Measurements from ENCODE around the gene TLX1. TPM values are rescaled to one million over a fixed set of nuclear protein-coding genes. Genes with fewer than 3 reads are reported as not detected.

TLX1 gene
- polyA plus RNA-seq, 1 donor (not counting 4 experiments of a cell fraction or from before 2014, with no cell fraction given) = not detected

- FAIRE-seq (peak; percentile 95), DNase-seq (ENCODE audit: low read depth, low spot score) (peak; percentile 88)
- H4K20me1 ChIP-seq (ENCODE audit: control insufficient read depth, extremely low read depth, insufficient read depth, low read length) = no peaks in the 10 kb centered on the region
- no peak overlapping the region for H3K27ac ChIP-seq (ENCODE audit: control insufficient read depth, insufficient read depth, low read length)
- H3K4me1 ChIP-seq (ENCODE audit: control insufficient read depth, extremely low read depth, insufficient read depth, low read length) = peaks cover 21% of the 10 kb centered on the region
- no peak overlapping the region for H3K4me3 ChIP-seq (ENCODE audit: control insufficient read depth in 2 of 3, extremely low read depth in 1 of 3, insufficient read depth in 2 of 3, low read depth in 1 of 3, low read length in 3 of 3)
- no peaks in the 10 kb centered on the region for H3K36me3 ChIP-seq (ENCODE audit: control insufficient read depth in 2 of 2, extremely low read depth in 1 of 2, insufficient read depth in 2 of 2, low read length in 2 of 2)
- dilution Hi-C loops (cut with MboI; ENCODE audit: extremely low pct_ligation_motif_present, low sequenced_read_pairs) = no loop called here
- no peak overlapping the region for H2AFZ ChIP-seq (ENCODE audit: control insufficient read depth, low read length)
- H3K9me1 ChIP-seq (ENCODE audit: control insufficient read depth, extremely low read depth, insufficient read depth, low read length) = no peaks in the 10 kb centered on the region
- H3K79me2 ChIP-seq (ENCODE audit: control insufficient read depth, insufficient read depth, low read length) = no peaks in the 10 kb centered on the region
- no peak overlapping the region for H3K9ac ChIP-seq (ENCODE audit: control insufficient read depth, extremely low read depth, insufficient read depth, low read length)
- H3K27me3 ChIP-seq (ENCODE audit: control insufficient read depth, extremely low read depth, insufficient read depth, low read length) = peaks cover 4% of the 10 kb centered on the region
- TF ChIP-seq EZH2 (IDR thresholded peaks at IDR 0.05; ENCODE audit: low read length) (no peak), CTCF (optimal IDR thresholded peaks at IDR 0.05 in 1 of 3, IDR thresholded peaks at IDR 0.05 in 1 of 3, conservative IDR thresholded peaks at IDR 0.05 in 1 of 3; ENCODE audit: extremely low read depth in 1 of 3, insufficient read depth in 2 of 3, low read length in 3 of 3) (peak; percentile 81 to 95 (median 95))
- peaks cover 3% of the 10 kb centered on the region for H3K9me3 ChIP-seq (ENCODE audit: control insufficient read depth, low read depth, low read length)
- H3K4me2 ChIP-seq (ENCODE audit: control insufficient read depth, extremely low read depth, insufficient read depth, low read depth, low read length) = no peak overlapping the region
Measured at GRCh38 chr10:101095550-101096213, 35.4 kb upstream of the TLX1 start.

DNA sequence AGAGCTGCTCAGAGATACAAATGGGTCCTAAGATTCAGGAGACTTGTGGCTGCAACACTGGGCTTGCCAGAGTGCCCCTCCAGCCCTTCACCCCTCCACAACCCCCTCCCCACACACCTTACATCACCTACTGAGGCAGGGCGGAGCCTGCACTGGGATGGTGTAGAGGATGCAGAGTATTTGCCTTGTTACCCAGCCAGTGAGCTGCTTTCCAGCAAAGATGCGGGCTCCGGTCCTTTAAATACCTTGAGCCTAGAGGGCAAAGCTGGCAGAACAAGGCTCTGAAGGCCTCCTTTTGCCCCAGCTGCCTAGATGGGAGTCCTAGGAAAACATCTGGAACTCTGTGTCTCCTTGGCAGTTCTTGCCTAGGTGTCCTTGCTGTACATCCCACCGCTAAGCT lies 34.7 kb upstream of the TLX1 start:
- Histone ChIP-seq H3K4me2 (ENCODE audit: control insufficient read depth, extremely low read depth, insufficient read depth, low read depth, low read length) (no peak overlapping the region), H4K20me1 (ENCODE audit: control insufficient read depth, extremely low read depth, insufficient read depth, low read length) (no peaks in the 10 kb centered on the region), H2AFZ (ENCODE audit: control insufficient read depth, low read length) (no peak overlapping the region), H3K4me1 (ENCODE audit: control insufficient read depth, extremely low read depth, insufficient read depth, low read length) (peaks cover 14% of the 10 kb centered on the region), H3K9me1 (ENCODE audit: control insufficient read depth, extremely low read depth, insufficient read depth, low read length) (no peaks in the 10 kb centered on the region), H3K36me3 (ENCODE audit: control insufficient read depth in 2 of 2, extremely low read depth in 1 of 2, insufficient read depth in 2 of 2, low read length in 2 of 2) (no peaks in the 10 kb centered on the region), H3K9me3 (ENCODE audit: control insufficient read depth, low read depth, low read length) (peaks cover 3% of the 10 kb centered on the region), H3K9ac (ENCODE audit: control insufficient read depth, extremely low read depth, insufficient read depth, low read length) (no peak overlapping the region), H3K79me2 (ENCODE audit: control insufficient read depth, insufficient read depth, low read length) (no peaks in the 10 kb centered on the region), H3K4me3 (ENCODE audit: control insufficient read depth in 2 of 3, extremely low read depth in 1 of 3, insufficient read depth in 2 of 3, low read depth in 1 of 3, low read length in 3 of 3) (no peak overlapping the region), H3K27ac (ENCODE audit: control insufficient read depth, insufficient read depth, low read length) (no peak overlapping the region), H3K27me3 (ENCODE audit: control insufficient read depth, extremely low read depth, insufficient read depth, low read length) (peaks cover 4% of the 10 kb centered on the region)
- dilution Hi-C loops (cut with MboI; ENCODE audit: extremely low pct_ligation_motif_present, low sequenced_read_pairs) = no loop called here
- FAIRE-seq (no peak), DNase-seq (ENCODE audit: low read depth, low spot score) (no peak)
- TF ChIP-seq EZH2 (IDR thresholded peaks at IDR 0.05; ENCODE audit: low read length) (no peak), CTCF (optimal IDR thresholded peaks at IDR 0.05 in 1 of 3, IDR thresholded peaks at IDR 0.05 in 1 of 3, conservative IDR thresholded peaks at IDR 0.05 in 1 of 3; ENCODE audit: extremely low read depth in 1 of 3, insufficient read depth in 2 of 3, low read length in 3 of 3) (no peak)

Data from keratinocyte (primary cell).